Effector CD8-positive, alpha-beta T cell (primary cell): Measurements from ENCODE around the gene KMT5B.

Experiments
- DNase-seq: peaks from one replicate; lab custom pipeline; 2025; lab: John Stamatoyannopoulos, UW

The KMT5B gene

GRCh38 chr11:68120273-68121066, 92.6 kb downstream of the KMT5B start:
- peak; percentile 30 for DNase-seq

GRCh38 chr11:68118706-68119448, 94.2 kb downstream of the KMT5B start:
- no peak for DNase-seq

- DNase-seq = no peak
These were observed 95.1 kb downstream of the KMT5B start for GRCh38 chr11:68117853-68118470.

- no peak for DNase-seq
These were observed 96.1 kb downstream of the KMT5B start for GRCh38 chr11:68116974-68117373.

GRCh38 chr11:68116126-68116525, 97.0 kb downstream of the KMT5B start:
- no peak for DNase-seq

GRCh38 chr11:68115285-68115684, 97.8 kb downstream of the KMT5B start:
- DNase-seq = no peak

GRCh38 chr11:68113986-68114385, 99.1 kb downstream of the KMT5B start:
- no peak for DNase-seq

- no peak for DNase-seq
These were observed 105.4 kb downstream of the KMT5B start for GRCh38 chr11:68107689-68108088.

- DNase-seq = no peak
These were observed 106.7 kb downstream of the KMT5B start for GRCh38 chr11:68106165-68106940.
